H9 (cell line): ENCODE results near the gene NIPAL1. TPM values are rescaled to one million over a fixed set of nuclear protein-coding genes. Genes with fewer than 3 reads are reported as not detected.

Experiments
- DNase-seq: peaks from one replicate; pipeline ENCODE4 v3.0.0-alpha.2; 2017
- H2AFZ ChIP-seq: one replicate; pipeline ENCODE4 v1.6.1; 2013; ENCODE audit warnings: mild to moderate bottlenecking, low read length, control low read depth, moderate library complexity
- H2AK5ac ChIP-seq: 2 replicates; pipeline ENCODE4 v1.6.1; 2013; ENCODE audit warnings: low read length, control low read depth, mixed read lengths; ENCODE audit not compliant: insufficient read length
- H2BK120ac ChIP-seq: one replicate; pipeline ENCODE4 v1.6.1; 2013; ENCODE audit warnings: low read depth, mild to moderate bottlenecking, low read length, control low read depth, inconsistent platforms; ENCODE audit not compliant: poor library complexity, severe bottlenecking
- H2BK12ac ChIP-seq: 2 replicates; pipeline ENCODE4 v1.6.1; 2013; ENCODE audit warnings: low read length, control low read depth, mixed read lengths, low read depth; ENCODE audit not compliant: insufficient read length
- H2BK15ac ChIP-seq: 2 replicates; pipeline ENCODE4 v1.6.1; 2013; ENCODE audit warnings: low read depth, low read length, control low read depth
- H2BK20ac ChIP-seq: one replicate; pipeline ENCODE4 v1.6.1; 2013; ENCODE audit warnings: low read depth, mild to moderate bottlenecking, low read length, control low read depth, inconsistent platforms; ENCODE audit not compliant: poor library complexity, severe bottlenecking
- H2BK5ac ChIP-seq: 2 replicates; pipeline ENCODE4 v1.6.1; 2013; ENCODE audit warnings: low read length, control low read depth, mixed read lengths; ENCODE audit not compliant: insufficient read length
- H3K14ac ChIP-seq: 2 replicates; pipeline ENCODE4 v1.6.1; 2013; ENCODE audit warnings: low read length, control low read depth; ENCODE audit not compliant: insufficient read depth
- H3K18ac ChIP-seq: 2 replicates; pipeline ENCODE4 v1.6.1; 2013; ENCODE audit warnings: low read depth, mild to moderate bottlenecking, mixed read lengths, low read length, control low read depth; ENCODE audit not compliant: insufficient read length
- H3K23ac ChIP-seq: 2 replicates; pipeline ENCODE4 v1.6.1; 2013; ENCODE audit warnings: low read length, control low read depth, mixed read lengths, low read depth; ENCODE audit not compliant: insufficient read length
- H3K23me2 ChIP-seq: 2 replicates; pipeline ENCODE4 v1.6.1; 2013; ENCODE audit warnings: low read depth, mild to moderate bottlenecking, mixed read lengths, low read length, control low read depth; ENCODE audit not compliant: insufficient read length, poor library complexity, severe bottlenecking
- H3K27ac ChIP-seq: 2 replicates; pipeline ENCODE4 v1.5.1; 2013; ENCODE audit warnings: low read length, control low read depth, mixed read lengths, low read depth; ENCODE audit not compliant: insufficient read length
- H3K27me3 ChIP-seq: 2 replicates; pipeline ENCODE4 v1.6.1; 2013; ENCODE audit warnings: low read length, control low read depth, inconsistent platforms; ENCODE audit not compliant: insufficient read depth
- H3K4ac ChIP-seq: 2 replicates; pipeline ENCODE4 v1.6.1; 2013; ENCODE audit warnings: low read depth, mild to moderate bottlenecking, control low read depth, inconsistent platforms, low read length, moderate library complexity
- H3K4me1 ChIP-seq: 2 replicates; pipeline ENCODE4 v1.6.1; 2013; ENCODE audit warnings: low read length, control low read depth, inconsistent platforms; ENCODE audit not compliant: insufficient read depth
- H3K4me2 ChIP-seq: 2 replicates; pipeline ENCODE4 v1.6.1; 2013; ENCODE audit warnings: low read length, control low read depth, mixed read lengths; ENCODE audit not compliant: insufficient read length, insufficient read depth
- H3K56ac ChIP-seq: 2 replicates; pipeline ENCODE4 v1.6.1; 2013; ENCODE audit warnings: low read depth, mild to moderate bottlenecking, mixed read lengths, low read length, control low read depth; ENCODE audit not compliant: insufficient read length
- H3K79me1 ChIP-seq: 2 replicates; pipeline ENCODE4 v1.6.1; 2013; ENCODE audit warnings: low read depth, mild to moderate bottlenecking, moderate library complexity, low read length, control low read depth, inconsistent platforms; ENCODE audit not compliant: insufficient read depth, poor library complexity, severe bottlenecking
- H3K79me2 ChIP-seq: 2 replicates; pipeline ENCODE4 v1.6.1; 2013; ENCODE audit warnings: low read length, control low read depth, inconsistent platforms; ENCODE audit not compliant: insufficient read depth
- H3K9ac ChIP-seq: 2 replicates; pipeline ENCODE4 v1.6.1; 2013; ENCODE audit warnings: low read length, control low read depth, mixed read lengths; ENCODE audit not compliant: insufficient read length; ENCODE audit errors: extremely low read depth
- H3K9me3 ChIP-seq: one replicate; pipeline ENCODE4 v1.6.1; 2013; ENCODE audit warnings: low read depth, low read length, inconsistent platforms; ENCODE audit not compliant: control insufficient read depth
- H3T11ph ChIP-seq: one replicate; pipeline ENCODE4 v1.6.1; 2013; ENCODE audit warnings: mild to moderate bottlenecking, low read length, control low read depth, inconsistent platforms
- H4K20me1 ChIP-seq: one replicate; pipeline ENCODE4 v1.6.1; 2013; ENCODE audit not compliant: control insufficient read depth, insufficient read length, insufficient read depth
- H4K5ac ChIP-seq: 2 replicates; pipeline ENCODE4 v1.6.1; 2013; ENCODE audit warnings: low read depth, mild to moderate bottlenecking, mixed read lengths, low read length, control low read depth; ENCODE audit not compliant: insufficient read length
- H4K8ac ChIP-seq: replicated peaks from 2 replicates; pipeline ENCODE4 v1.6.1; 2013; ENCODE audit warnings: low read length, control low read depth, mixed read lengths, low read depth; ENCODE audit not compliant: insufficient read length
- H4K91ac ChIP-seq: 2 replicates; pipeline ENCODE4 v1.6.1; 2013; ENCODE audit warnings: low read depth, mild to moderate bottlenecking, moderate library complexity, mixed read lengths, low read length, control low read depth; ENCODE audit not compliant: insufficient read length
- H3K27ac Mint-ChIP-seq, 3 experiments: 2 replicates in 2 of 3; 3 replicates in 1 of 3; pipeline ENCODE4 v1.8.0; 2020 to 2021; ENCODE audit warnings: mixed read lengths in 3 of 3, mild to moderate bottlenecking in 1 of 3, moderate library complexity in 1 of 3
- H3K27me3 Mint-ChIP-seq: 2 replicates; pipeline ENCODE4 v1.8.0; 2021; ENCODE audit warnings: low read depth, mild to moderate bottlenecking, moderate library complexity, mixed read lengths
- H3K36me3 Mint-ChIP-seq, 3 experiments: 2 replicates in 2 of 3; 3 replicates in 1 of 3; pipeline ENCODE4 v1.8.0; 2020 to 2021; ENCODE audit warnings: low read depth in 3 of 3, mixed read lengths in 3 of 3; ENCODE audit not compliant: insufficient read depth in 1 of 3
- H3K4me1 Mint-ChIP-seq, 2 experiments: 2 replicates each; pipeline ENCODE4 v1.8.0; 2020; ENCODE audit warnings: mixed read lengths in 2 of 2
- H3K4me3 Mint-ChIP-seq, 2 experiments: 2 replicates in 1 of 2; 3 replicates in 1 of 2; pipeline ENCODE4 v1.8.0; 2020 to 2021; ENCODE audit warnings: mild to moderate bottlenecking in 2 of 2, mixed read lengths in 2 of 2, moderate library complexity in 1 of 2
- H3K9me3 Mint-ChIP-seq, 2 experiments: 2 replicates in 1 of 2; 3 replicates in 1 of 2; pipeline ENCODE4 v1.8.0; 2020; ENCODE audit warnings: mild to moderate bottlenecking in 2 of 2, mixed read lengths in 2 of 2, moderate library complexity in 1 of 2
- WGBS: extraction: QIAGEN DNeasy Blood & Tissue Kit; methylation state at CpG from one replicate; pipeline ENCODE4 v1.1.7; 2013; ENCODE audit warnings: missing lambda C conversion rate, low lambda C conversion rate, mixed read lengths; ENCODE audit not compliant: insufficient read length; ENCODE audit errors: extremely low coverage; 5-methylcytosine and 5-hydroxymethylcytosine counted together
- total RNA-seq: library from RNA; stranded (reverse); gene quantifications from 2 replicates; pipeline ENCODE4 v1.2.1, GENCODE V29; 2021
- TF ChIP-seq, protein P1 (sequence below): fragments of 200-600 bp; sonication (generic); conservative IDR thresholded peaks from 3 replicates; pipeline ENCODE4 v1.8.0; 2021; ENCODE audit warnings: antibody characterized with exemption, mild to moderate bottlenecking

NIPAL1 gene
- total RNA-seq, 1 experiment from 2014 or later, result 16.9 TPM

DNA sequence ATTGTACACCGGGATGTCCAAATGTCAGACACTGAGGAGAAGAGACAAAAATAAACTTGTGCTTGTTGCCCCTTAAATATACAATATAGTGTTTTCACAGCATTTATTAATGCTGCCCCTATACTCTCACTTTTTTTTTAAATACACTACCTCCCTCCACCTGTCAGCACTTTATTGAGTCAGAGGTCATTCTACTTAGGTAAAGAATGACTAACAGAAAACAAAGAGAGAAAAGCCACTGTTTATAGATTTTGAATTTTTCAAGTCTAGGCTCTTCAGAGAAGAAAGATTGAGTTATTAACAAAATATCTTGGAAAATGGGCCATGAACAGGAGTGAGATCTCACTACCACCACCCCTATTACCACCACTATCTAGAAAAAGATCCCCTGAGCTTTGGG is 58.1 kb downstream of the NIPAL1 start:
- TF ChIP-seq, protein P1, sequence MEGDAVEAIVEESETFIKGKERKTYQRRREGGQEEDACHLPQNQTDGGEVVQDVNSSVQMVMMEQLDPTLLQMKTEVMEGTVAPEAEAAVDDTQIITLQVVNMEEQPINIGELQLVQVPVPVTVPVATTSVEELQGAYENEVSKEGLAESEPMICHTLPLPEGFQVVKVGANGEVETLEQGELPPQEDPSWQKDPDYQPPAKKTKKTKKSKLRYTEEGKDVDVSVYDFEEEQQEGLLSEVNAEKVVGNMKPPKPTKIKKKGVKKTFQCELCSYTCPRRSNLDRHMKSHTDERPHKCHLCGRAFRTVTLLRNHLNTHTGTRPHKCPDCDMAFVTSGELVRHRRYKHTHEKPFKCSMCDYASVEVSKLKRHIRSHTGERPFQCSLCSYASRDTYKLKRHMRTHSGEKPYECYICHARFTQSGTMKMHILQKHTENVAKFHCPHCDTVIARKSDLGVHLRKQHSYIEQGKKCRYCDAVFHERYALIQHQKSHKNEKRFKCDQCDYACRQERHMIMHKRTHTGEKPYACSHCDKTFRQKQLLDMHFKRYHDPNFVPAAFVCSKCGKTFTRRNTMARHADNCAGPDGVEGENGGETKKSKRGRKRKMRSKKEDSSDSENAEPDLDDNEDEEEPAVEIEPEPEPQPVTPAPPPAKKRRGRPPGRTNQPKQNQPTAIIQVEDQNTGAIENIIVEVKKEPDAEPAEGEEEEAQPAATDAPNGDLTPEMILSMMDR, result no peak
- no peaks in the 10 kb centered on the region for H3K79me1 ChIP-seq
- H3K23me2 ChIP-seq, result no peaks in the 10 kb centered on the region
- H2BK15ac ChIP-seq, result no peak overlapping the region
- no peak overlapping the region for H3K4me2 ChIP-seq
- no peak for DNase-seq
- H4K91ac ChIP-seq, result no peak overlapping the region
- H2BK12ac ChIP-seq, result no peak overlapping the region
- no peaks in the 10 kb centered on the region for H3K9me3 ChIP-seq
- H3K9ac ChIP-seq, result no peak overlapping the region
- H4K8ac ChIP-seq, result no peak overlapping the region
- Mint-ChIP-seq H3K27ac (no peak overlapping the region), H3K4me3 (no peak overlapping the region), H3K9me3 (no peaks in the 10 kb centered on the region), H3K27me3 (no peaks in the 10 kb centered on the region), H3K4me1 (no peaks in the 10 kb centered on the region), H3K36me3 (no peaks in the 10 kb centered on the region)
- H3T11ph ChIP-seq, result no peak overlapping the region
- no peak overlapping the region for H3K18ac ChIP-seq
- H3K56ac ChIP-seq, result no peak overlapping the region
- H3K27me3 ChIP-seq, result no peaks in the 10 kb centered on the region
- H2BK20ac ChIP-seq, result no peak overlapping the region
- no peak overlapping the region for H4K5ac ChIP-seq
- no peak overlapping the region for H3K23ac ChIP-seq
- H3K4me1 ChIP-seq, result no peaks in the 10 kb centered on the region
- no peak overlapping the region for H2BK5ac ChIP-seq
- no peak overlapping the region for H2AFZ ChIP-seq
- H3K4ac ChIP-seq, result no peak overlapping the region
- no peaks in the 10 kb centered on the region for H3K79me2 ChIP-seq
- no CpG with 5 or more reads among the region's 1 CpG for WGBS
- no peaks in the 10 kb centered on the region for H4K20me1 ChIP-seq
- no peak overlapping the region for H3K27ac ChIP-seq
- no peak overlapping the region for H2BK120ac ChIP-seq
- no peak overlapping the region for H2AK5ac ChIP-seq
- no peak overlapping the region for H3K14ac ChIP-seq
